ENCODE results near the gene RORB. TPM values are rescaled to one million over a fixed set of nuclear protein-coding genes. Genes with fewer than 3 reads are reported as not detected.

RORB gene
- total RNA-seq, 6 experiments from 2014 or later: not detected

DNA sequence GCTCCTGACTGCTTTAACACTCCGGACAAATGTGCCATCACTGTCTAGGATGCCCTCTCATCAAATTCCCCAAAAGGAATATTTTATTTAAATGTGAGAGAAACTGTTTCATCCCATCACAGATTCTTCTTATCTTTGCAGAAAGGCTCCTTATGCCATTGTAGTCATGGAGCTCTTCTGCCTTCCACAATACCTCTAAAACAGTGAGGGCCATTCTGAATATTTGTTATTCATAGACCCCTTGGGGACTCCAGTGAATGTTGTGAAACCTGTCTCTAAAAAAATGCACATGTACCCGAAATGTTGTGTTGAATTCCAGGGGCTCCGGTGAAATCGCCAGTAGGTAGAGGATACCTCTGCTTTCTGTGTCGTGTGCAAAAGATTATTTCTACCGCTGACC, 176.9 kb downstream of the RORB start:
- Mint-ChIP-seq H3K27ac (no peak overlapping the region), H3K27me3 (ENCODE audit: insufficient read depth) (no peaks in the 10 kb centered on the region), H3K4me3 (no peak overlapping the region), H3K9me3 (peaks cover 9% of the 10 kb centered on the region), H3K4me1 (ENCODE audit: low read depth) (no peaks in the 10 kb centered on the region), H3K36me3 (ENCODE audit: low read depth) (no peaks in the 10 kb centered on the region)
- no peak for DNase-seq
- TF ChIP-seq, protein P1, sequence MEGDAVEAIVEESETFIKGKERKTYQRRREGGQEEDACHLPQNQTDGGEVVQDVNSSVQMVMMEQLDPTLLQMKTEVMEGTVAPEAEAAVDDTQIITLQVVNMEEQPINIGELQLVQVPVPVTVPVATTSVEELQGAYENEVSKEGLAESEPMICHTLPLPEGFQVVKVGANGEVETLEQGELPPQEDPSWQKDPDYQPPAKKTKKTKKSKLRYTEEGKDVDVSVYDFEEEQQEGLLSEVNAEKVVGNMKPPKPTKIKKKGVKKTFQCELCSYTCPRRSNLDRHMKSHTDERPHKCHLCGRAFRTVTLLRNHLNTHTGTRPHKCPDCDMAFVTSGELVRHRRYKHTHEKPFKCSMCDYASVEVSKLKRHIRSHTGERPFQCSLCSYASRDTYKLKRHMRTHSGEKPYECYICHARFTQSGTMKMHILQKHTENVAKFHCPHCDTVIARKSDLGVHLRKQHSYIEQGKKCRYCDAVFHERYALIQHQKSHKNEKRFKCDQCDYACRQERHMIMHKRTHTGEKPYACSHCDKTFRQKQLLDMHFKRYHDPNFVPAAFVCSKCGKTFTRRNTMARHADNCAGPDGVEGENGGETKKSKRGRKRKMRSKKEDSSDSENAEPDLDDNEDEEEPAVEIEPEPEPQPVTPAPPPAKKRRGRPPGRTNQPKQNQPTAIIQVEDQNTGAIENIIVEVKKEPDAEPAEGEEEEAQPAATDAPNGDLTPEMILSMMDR (IDR thresholded peaks at IDR 0.05): no peak

DNA sequence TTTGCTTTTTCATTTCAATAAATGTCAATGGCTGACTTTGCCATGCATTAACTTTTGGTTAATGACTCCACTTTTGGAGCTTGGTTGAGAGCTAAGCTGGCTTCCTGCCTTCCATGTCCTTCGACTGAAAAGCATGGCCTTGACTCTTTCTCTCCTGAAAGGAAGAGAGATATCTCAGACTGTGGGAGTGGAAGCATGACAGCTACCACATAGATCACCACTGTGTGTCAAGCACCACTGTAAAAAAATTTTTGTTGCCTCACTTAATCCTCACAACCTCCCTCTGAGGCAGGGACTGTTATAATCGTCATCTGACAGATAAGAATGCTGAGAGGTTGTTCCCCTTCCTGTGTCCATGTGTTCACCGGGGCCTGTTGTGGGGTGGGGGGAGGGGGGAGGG, 184.8 kb downstream of the RORB start:
- H3K4me3 Mint-ChIP-seq: no peak overlapping the region
- H3K27ac Mint-ChIP-seq: no peak overlapping the region
- TF ChIP-seq, protein P1 (IDR thresholded peaks at IDR 0.05): no peak
- peaks cover 16% of the 10 kb centered on the region for H3K9me3 Mint-ChIP-seq
- H3K4me1 Mint-ChIP-seq (ENCODE audit: low read depth): no peaks in the 10 kb centered on the region
- H3K27me3 Mint-ChIP-seq (ENCODE audit: insufficient read depth): no peaks in the 10 kb centered on the region; the same call in 1 of the 2 replicates
- H3K36me3 Mint-ChIP-seq (ENCODE audit: low read depth): no peaks in the 10 kb centered on the region
- no peak for DNase-seq

DNA sequence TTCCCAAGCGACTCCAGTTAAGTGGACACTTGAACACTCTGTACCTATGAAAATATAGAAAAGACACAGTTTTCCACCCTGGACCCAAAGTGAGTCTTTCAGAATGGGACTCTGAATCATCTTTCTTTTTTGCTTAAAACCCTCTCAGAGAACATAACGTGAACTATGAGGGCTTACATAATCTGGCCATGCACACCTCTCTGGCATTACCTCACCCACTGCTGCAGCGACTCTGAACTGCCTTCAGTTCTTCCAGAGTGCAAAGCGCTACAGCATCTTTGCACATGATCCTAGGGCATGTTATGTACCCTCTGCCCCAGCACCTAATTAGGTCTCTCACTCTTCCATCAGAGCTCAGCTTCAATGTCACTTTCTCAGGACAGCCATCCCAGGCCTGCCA, 186.2 kb downstream of the RORB start:
- Mint-ChIP-seq H3K9me3 (peaks cover 15% of the 10 kb centered on the region), H3K36me3 (ENCODE audit: low read depth) (no peaks in the 10 kb centered on the region), H3K27ac (no peak overlapping the region), H3K27me3 (ENCODE audit: insufficient read depth) (no peaks in the 10 kb centered on the region; the same call in none of the 2 replicates), H3K4me1 (ENCODE audit: low read depth) (no peaks in the 10 kb centered on the region), H3K4me3 (no peak overlapping the region)
- TF ChIP-seq, protein P1 (IDR thresholded peaks at IDR 0.05): no peak
- DNase-seq: no peak

DNA sequence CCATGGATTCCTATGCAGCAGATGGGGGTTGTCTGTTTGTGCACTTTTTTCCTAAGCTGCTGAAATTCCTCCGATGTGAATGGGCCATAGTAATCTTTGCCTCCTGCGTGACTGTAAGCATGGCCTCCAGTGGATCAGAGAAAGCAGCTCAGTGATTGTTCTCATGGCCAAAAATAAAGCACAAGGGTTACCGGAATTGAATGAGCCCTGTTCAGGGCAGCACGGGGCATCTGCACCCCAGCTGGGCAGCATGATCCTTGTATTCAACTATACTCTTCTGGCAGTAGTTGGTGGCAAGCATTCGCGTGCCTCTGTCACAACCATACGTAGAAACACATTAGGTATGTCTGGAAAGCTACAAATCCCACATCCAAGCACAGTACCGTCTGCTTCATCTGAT, 193.9 kb downstream of the RORB start:
- no peak for DNase-seq
- Mint-ChIP-seq H3K27me3 (ENCODE audit: insufficient read depth) (no peaks in the 10 kb centered on the region; the same call in none of the 2 replicates), H3K27ac (no peak overlapping the region), H3K4me3 (no peak overlapping the region), H3K4me1 (ENCODE audit: low read depth) (no peaks in the 10 kb centered on the region), H3K36me3 (ENCODE audit: low read depth) (no peaks in the 10 kb centered on the region), H3K9me3 (peaks cover 6% of the 10 kb centered on the region)
- TF ChIP-seq, protein P1 (IDR thresholded peaks at IDR 0.05): no peak

DNA sequence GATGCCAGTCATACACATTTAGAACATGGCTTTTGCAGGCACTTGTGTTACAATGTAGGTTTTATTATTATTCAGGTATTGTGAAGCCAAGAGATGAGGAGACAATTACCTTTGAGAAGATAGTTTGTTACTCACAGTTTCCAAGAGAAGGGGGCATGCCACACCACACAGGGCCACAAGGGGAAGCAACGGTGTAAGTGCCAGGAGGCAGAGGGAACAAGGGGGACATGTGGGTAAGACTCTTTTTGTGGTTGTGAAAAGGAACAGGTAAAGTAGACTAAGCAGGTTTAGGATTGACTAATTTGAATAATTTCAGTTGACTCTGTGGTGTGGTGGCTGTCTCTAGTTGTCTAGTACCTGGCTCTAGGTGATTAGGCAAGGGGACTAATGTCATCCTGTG, 199.4 kb downstream of the RORB start:
- Mint-ChIP-seq H3K4me3 (no peak overlapping the region), H3K36me3 (ENCODE audit: low read depth) (no peaks in the 10 kb centered on the region), H3K4me1 (ENCODE audit: low read depth) (no peaks in the 10 kb centered on the region), H3K9me3 (peaks cover 32% of the 10 kb centered on the region), H3K27ac (no peak overlapping the region), H3K27me3 (ENCODE audit: insufficient read depth) (no peaks in the 10 kb centered on the region)
- TF ChIP-seq, protein P1 (IDR thresholded peaks at IDR 0.05): no peak
- DNase-seq: no peak

DNA sequence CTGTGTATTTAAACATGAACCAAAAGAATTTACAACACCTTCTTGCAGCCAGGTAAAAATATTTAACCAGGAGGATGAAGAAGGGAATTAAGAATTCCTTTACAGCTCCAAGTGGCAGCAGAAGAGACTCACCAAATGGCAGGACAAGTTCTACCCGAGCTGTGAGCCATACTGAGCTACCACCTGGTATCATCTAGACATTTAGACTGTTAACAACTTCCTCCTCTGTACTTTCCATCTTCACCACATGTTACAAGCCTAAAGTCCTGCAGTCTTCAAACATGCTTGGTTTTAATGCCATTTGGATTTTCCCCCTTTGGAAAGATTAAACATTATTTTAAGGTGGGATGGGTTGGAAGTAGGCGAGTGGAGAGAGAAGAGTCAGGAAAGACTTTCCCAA, 200.4 kb downstream of the RORB start:
- no peaks in the 10 kb centered on the region for H3K36me3 Mint-ChIP-seq (ENCODE audit: low read depth)
- H3K27me3 Mint-ChIP-seq (ENCODE audit: insufficient read depth): no peaks in the 10 kb centered on the region
- no peak for DNase-seq
- TF ChIP-seq, protein P1 (IDR thresholded peaks at IDR 0.05): no peak
- H3K27ac Mint-ChIP-seq: no peak overlapping the region
- no peaks in the 10 kb centered on the region for H3K4me1 Mint-ChIP-seq (ENCODE audit: low read depth)
- peaks cover 32% of the 10 kb centered on the region for H3K9me3 Mint-ChIP-seq
- no peak overlapping the region for H3K4me3 Mint-ChIP-seq

Data from HFFc6 (cell line).